Trophoblast cell (in vitro differentiated cells and primary cell): ENCODE measurements around the gene RAB23.
A peak's percentile ranks its signal among the peaks of the same experiment; 100 is the strongest.

Source experiments
- DNase-seq, 2 donors: peaks; one replicate each; pipeline ENCODE4 v3.0.0-alpha.2; 2016
- H2AFZ ChIP-seq: 2 replicates; pipeline ENCODE4 v1.6.1; 2013; ENCODE audit warnings: low read length, moderate library complexity, mild to moderate bottlenecking; ENCODE audit not compliant: insufficient read depth, poor library complexity
- H2AK5ac ChIP-seq: 2 replicates; pipeline ENCODE4 v1.6.1; 2013; ENCODE audit warnings: mild to moderate bottlenecking, low read length
- H2BK120ac ChIP-seq: 2 replicates; pipeline ENCODE4 v1.6.1; 2013; ENCODE audit warnings: low read length, mild to moderate bottlenecking, moderate library complexity; ENCODE audit not compliant: insufficient read depth, poor library complexity
- H2BK12ac ChIP-seq: 2 replicates; pipeline ENCODE4 v1.6.1; 2013; ENCODE audit warnings: mild to moderate bottlenecking, low read length, moderate library complexity
- H2BK5ac ChIP-seq: 2 replicates; pipeline ENCODE4 v1.6.1; 2013; ENCODE audit warnings: low read length, low read depth, moderate library complexity, mild to moderate bottlenecking; ENCODE audit not compliant: poor library complexity
- H3K14ac ChIP-seq: 2 replicates; pipeline ENCODE4 v1.6.1; 2013; ENCODE audit warnings: mild to moderate bottlenecking, low read length
- H3K18ac ChIP-seq: 2 replicates; pipeline ENCODE4 v1.6.1; 2013; ENCODE audit warnings: mild to moderate bottlenecking, low read length
- H3K23ac ChIP-seq: 2 replicates; pipeline ENCODE4 v1.6.1; 2013; ENCODE audit warnings: low read length
- H3K27ac ChIP-seq: 2 replicates; pipeline ENCODE4 v1.5.1; 2013; ENCODE audit warnings: low read depth, mild to moderate bottlenecking, inconsistent platforms, low read length, moderate library complexity
- H3K27me3 ChIP-seq: 2 replicates; pipeline ENCODE4 v1.6.1; 2013; ENCODE audit warnings: inconsistent platforms, mild to moderate bottlenecking, low read length, moderate library complexity; ENCODE audit not compliant: insufficient read depth
- H3K36me3 ChIP-seq, 2 experiments: 1 replicate in 1 of 2; 2 replicates in 1 of 2; pipeline ENCODE4 v1.6.1; 2013; ENCODE audit warnings: low read length in 2 of 2, mild to moderate bottlenecking in 2 of 2, moderate library complexity in 1 of 2; ENCODE audit not compliant: insufficient read depth in 2 of 2, control insufficient read depth in 1 of 2
- H3K4ac ChIP-seq: 2 replicates; pipeline ENCODE4 v1.6.1; 2013; ENCODE audit warnings: low read depth, mild to moderate bottlenecking, low read length, moderate library complexity
- H3K4me1 ChIP-seq, 2 experiments: 1 replicate in 1 of 2; 2 replicates in 1 of 2; pipeline ENCODE4 v1.6.1; 2013; ENCODE audit warnings: low read length in 2 of 2, mild to moderate bottlenecking in 2 of 2, moderate library complexity in 1 of 2; ENCODE audit not compliant: insufficient read depth in 2 of 2, control insufficient read depth in 1 of 2
- H3K4me2 ChIP-seq: 2 replicates; pipeline ENCODE4 v1.6.1; 2013; ENCODE audit warnings: inconsistent platforms, mild to moderate bottlenecking, low read length, moderate library complexity
- H3K4me3 ChIP-seq: 2 replicates; pipeline ENCODE4 v1.5.1; 2013; ENCODE audit warnings: mild to moderate bottlenecking, low read depth, low read length, inconsistent platforms
- H3K79me1 ChIP-seq: one replicate; pipeline ENCODE4 v1.6.1; 2013; ENCODE audit warnings: low read length
- H3K79me2 ChIP-seq: 2 replicates; pipeline ENCODE4 v1.6.1; 2013; ENCODE audit warnings: low read length, mild to moderate bottlenecking; ENCODE audit not compliant: control insufficient read depth, insufficient read depth, poor library complexity
- H3K9ac ChIP-seq: 2 replicates; pipeline ENCODE4 v1.6.1; 2013; ENCODE audit warnings: mild to moderate bottlenecking, low read length
- H3K9me3 ChIP-seq: 2 replicates; pipeline ENCODE4 v1.6.1; 2013; ENCODE audit warnings: low read depth, mild to moderate bottlenecking, control low read depth, inconsistent platforms, low read length; ENCODE audit not compliant: insufficient read depth
- H4K12ac ChIP-seq: 2 replicates; pipeline ENCODE4 v1.6.1; 2013; ENCODE audit warnings: low read depth, mild to moderate bottlenecking, low read length, moderate library complexity
- H4K8ac ChIP-seq: 2 replicates; pipeline ENCODE4 v1.6.1; 2013; ENCODE audit warnings: low read depth, mild to moderate bottlenecking, low read length, moderate library complexity
- H4K91ac ChIP-seq: one replicate; pipeline ENCODE4 v1.6.1; 2013; ENCODE audit warnings: low read depth, mild to moderate bottlenecking, low read length, moderate library complexity
- WGBS: extraction: QIAGEN DNeasy Blood & Tissue Kit; methylation state at CpG from one replicate; pipeline ENCODE4 v1.1.7; 2013; ENCODE audit warnings: missing lambda C conversion rate; ENCODE audit not compliant: insufficient read length, insufficient coverage; ENCODE audit errors: extremely low coverage; 5-methylcytosine and 5-hydroxymethylcytosine counted together

RAB23 gene

GRCh38 chr6:57198926-57199636, 23.0 kb downstream of the RAB23 start:
- Histone ChIP-seq H3K23ac (no peak overlapping the region), H4K91ac (no peak overlapping the region), H3K4me2 (no peak overlapping the region), H3K18ac (no peak overlapping the region), H3K4ac (no peak overlapping the region), H2BK120ac (no peak overlapping the region), H3K9ac (no peak overlapping the region), H2AFZ (no peak overlapping the region), H3K36me3 (peaks cover 2 to 3% of the 10 kb centered on the region in 2 experiments), H2BK5ac (no peak overlapping the region), H3K27ac (no peak overlapping the region), H4K8ac (no peak overlapping the region), H2AK5ac (no peak overlapping the region), H3K4me3 (no peak overlapping the region), H3K79me2 (no peaks in the 10 kb centered on the region), H3K9me3 (no peaks in the 10 kb centered on the region), H3K14ac (no peak overlapping the region), H4K12ac (no peak overlapping the region), H3K79me1 (no peaks in the 10 kb centered on the region), H3K4me1 (no peaks in the 10 kb centered on the region), H2BK12ac (no peak overlapping the region), H3K27me3 (no peaks in the 10 kb centered on the region)
- no peak for DNase-seq
- no CpG with 5 or more reads among the region's 6 CpGs for WGBS

- no peak overlapping the region for H2AFZ ChIP-seq
- no peak overlapping the region for H2BK5ac ChIP-seq
These were observed 26.6 kb downstream of the RAB23 start for GRCh38 chr6:57195457-57195856.

GRCh38 chr6:57193177-57193576, 28.9 kb downstream of the RAB23 start:
- H3K36me3 ChIP-seq = peaks cover 4 to 10% of the 10 kb centered on the region in 2 experiments
- H3K9me3 ChIP-seq = no peaks in the 10 kb centered on the region
- no peaks in the 10 kb centered on the region for H3K4me1 ChIP-seq
- H3K4me3 ChIP-seq = no peak overlapping the region
- no peak overlapping the region for H3K4me2 ChIP-seq
- H2AFZ ChIP-seq = no peak overlapping the region
- H2BK120ac ChIP-seq = no peak overlapping the region
- H2AK5ac ChIP-seq = no peak overlapping the region
- no peak overlapping the region for H3K18ac ChIP-seq
- H4K8ac ChIP-seq = no peak overlapping the region
- no peak overlapping the region for H3K4ac ChIP-seq
- H3K79me1 ChIP-seq = no peaks in the 10 kb centered on the region
- no peak overlapping the region for H3K23ac ChIP-seq
- H2BK5ac ChIP-seq = no peak overlapping the region
- H2BK12ac ChIP-seq = no peak overlapping the region
- H3K14ac ChIP-seq = no peak overlapping the region
- H4K91ac ChIP-seq = no peak overlapping the region
- H3K9ac ChIP-seq = no peak overlapping the region
- no peak for DNase-seq
- H3K79me2 ChIP-seq = no peaks in the 10 kb centered on the region
- H3K27ac ChIP-seq = no peak overlapping the region
- H4K12ac ChIP-seq = no peak overlapping the region
- H3K27me3 ChIP-seq = no peaks in the 10 kb centered on the region

More at GRCh38 chr6:57195457-57195856, 26.6 kb downstream of the RAB23 start:
- Histone ChIP-seq H4K8ac (no peak overlapping the region), H3K9me3 (no peaks in the 10 kb centered on the region), H3K4ac (no peak overlapping the region), H3K27ac (no peak overlapping the region), H3K4me1 (no peaks in the 10 kb centered on the region), H4K12ac (no peak overlapping the region), H3K18ac (no peak overlapping the region), H3K23ac (no peak overlapping the region), H3K4me2 (no peak overlapping the region), H3K4me3 (no peak overlapping the region), H4K91ac (no peak overlapping the region), H3K14ac (no peak overlapping the region), H3K79me2 (no peaks in the 10 kb centered on the region), H3K9ac (no peak overlapping the region), H3K79me1 (no peaks in the 10 kb centered on the region), H2BK12ac (no peak overlapping the region), H2AK5ac (no peak overlapping the region), H3K36me3 (peaks cover 6 to 9% of the 10 kb centered on the region in 2 experiments), H3K27me3 (no peaks in the 10 kb centered on the region), H2BK120ac (no peak overlapping the region)
- DNase-seq = no peak
- no CpG with 5 or more reads among the region's 2 CpGs for WGBS

- no peak overlapping the region for H4K12ac ChIP-seq
- H3K79me1 ChIP-seq = no peaks in the 10 kb centered on the region
- H2BK5ac ChIP-seq = no peak overlapping the region
- no peak overlapping the region for H4K91ac ChIP-seq
- H3K9me3 ChIP-seq = no peaks in the 10 kb centered on the region
- H2BK120ac ChIP-seq = no peak overlapping the region
- no CpG with 5 or more reads among the region's 2 CpGs for WGBS
- no peak overlapping the region for H3K9ac ChIP-seq
- peaks cover 4 to 11% of the 10 kb centered on the region in 2 experiments for H3K36me3 ChIP-seq
- H3K14ac ChIP-seq = no peak overlapping the region
- peak in 1 of 2 donors; percentile 28 for DNase-seq
- no peak overlapping the region for H4K8ac ChIP-seq
- H2BK12ac ChIP-seq = no peak overlapping the region
- no peak overlapping the region for H2AK5ac ChIP-seq
- H3K27ac ChIP-seq = no peak overlapping the region
- H3K79me2 ChIP-seq = no peaks in the 10 kb centered on the region
- no peaks in the 10 kb centered on the region for H3K27me3 ChIP-seq
- no peak overlapping the region for H2AFZ ChIP-seq
- H3K23ac ChIP-seq = no peak overlapping the region
- H3K4me1 ChIP-seq = no peaks in the 10 kb centered on the region
- no peak overlapping the region for H3K18ac ChIP-seq
- H3K4me2 ChIP-seq = no peak overlapping the region
- H3K4me3 ChIP-seq = no peak overlapping the region
- H3K4ac ChIP-seq = no peak overlapping the region
These were observed 32.0 kb downstream of the RAB23 start for GRCh38 chr6:57190140-57190539.
